ENCODE data around the gene CNIH4. TPM values are rescaled to one million over a fixed set of nuclear protein-coding genes. Genes with fewer than 3 reads are reported as not detected.
"Not testable (repeated sequence)": the region's sequence is repeated elsewhere in the genome, so short reads cannot be mapped to it uniquely, and the experiment has no call there.

CNIH4 gene
- total RNA-seq = 10 to 100 TPM; 48.5 to 53.2 TPM

GRCh38 chr1:224356685-224357625 is at the start of gene CNIH4:
Gene CNIH4, plus strand, starts transcription at chr1:224356879. Its CDS starts 46 bp downstream, at chr1:224356925.
- H3K27ac Mint-ChIP-seq = peak within 1 kb of the TSS; percentile 91
- peak; percentile 92 for DNase-seq
- H3K9me3 Mint-ChIP-seq = no peaks in the 10 kb centered on the region
- peaks cover 42% of the 10 kb centered on the region for H3K4me1 Mint-ChIP-seq
- H3K36me3 Mint-ChIP-seq = peaks cover 14% of the 10 kb centered on the region
- peak within 1 kb of the TSS; percentile 88 for H3K4me3 Mint-ChIP-seq
- H3K27me3 Mint-ChIP-seq = no peaks in the 10 kb centered on the region

DNA sequence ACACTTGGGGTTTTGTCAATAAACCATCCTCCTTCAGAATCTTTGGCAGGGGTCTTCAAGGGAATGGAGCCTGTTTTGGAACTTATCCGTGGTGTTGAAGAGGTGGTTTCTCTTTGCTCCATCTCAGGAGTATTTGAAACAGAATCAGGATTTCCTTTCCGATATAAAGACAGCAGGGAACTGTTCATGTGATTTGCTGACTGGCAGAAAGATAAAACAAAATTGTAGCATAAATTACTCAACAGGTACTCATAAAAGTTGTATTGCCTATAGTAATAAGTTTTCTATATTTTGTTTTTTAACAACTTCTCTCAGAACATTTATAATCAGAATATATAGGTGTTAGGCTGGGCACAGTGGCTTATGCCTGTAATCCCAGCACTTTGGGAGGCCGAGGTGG is 48.6 kb upstream of the CNIH4 start:
- Mint-ChIP-seq H3K36me3 (peaks cover 24% of the 10 kb centered on the region), H3K27ac (no peak overlapping the region), H3K4me3 (no peak overlapping the region), H3K9me3 (no peaks in the 10 kb centered on the region), H3K4me1 (no peaks in the 10 kb centered on the region), H3K27me3 (no peaks in the 10 kb centered on the region)
- no peak for DNase-seq

- H3K36me3 Mint-ChIP-seq = peaks cover 24% of the 10 kb centered on the region
- not testable (repeated sequence) for H3K27ac Mint-ChIP-seq
These were observed 45.2 kb upstream of the CNIH4 start for GRCh38 chr1:224311503-224311902.

GRCh38 chr1:224312025-224312424 is 44.7 kb upstream of the CNIH4 start:
- peaks cover 2% of the 10 kb centered on the region for H3K4me1 Mint-ChIP-seq
- no peaks in the 10 kb centered on the region for H3K9me3 Mint-ChIP-seq
- no peaks in the 10 kb centered on the region for H3K27me3 Mint-ChIP-seq
- H3K27ac Mint-ChIP-seq = no peak overlapping the region
- DNase-seq = no peak
- H3K4me3 Mint-ChIP-seq = no peak overlapping the region
- peaks cover 24% of the 10 kb centered on the region for H3K36me3 Mint-ChIP-seq

More at GRCh38 chr1:224311503-224311902, 45.2 kb upstream of the CNIH4 start:
- not testable (repeated sequence) for H3K4me3 Mint-ChIP-seq, H3K9me3 Mint-ChIP-seq, H3K27me3 Mint-ChIP-seq, H3K4me1 Mint-ChIP-seq, DNase-seq

DNA sequence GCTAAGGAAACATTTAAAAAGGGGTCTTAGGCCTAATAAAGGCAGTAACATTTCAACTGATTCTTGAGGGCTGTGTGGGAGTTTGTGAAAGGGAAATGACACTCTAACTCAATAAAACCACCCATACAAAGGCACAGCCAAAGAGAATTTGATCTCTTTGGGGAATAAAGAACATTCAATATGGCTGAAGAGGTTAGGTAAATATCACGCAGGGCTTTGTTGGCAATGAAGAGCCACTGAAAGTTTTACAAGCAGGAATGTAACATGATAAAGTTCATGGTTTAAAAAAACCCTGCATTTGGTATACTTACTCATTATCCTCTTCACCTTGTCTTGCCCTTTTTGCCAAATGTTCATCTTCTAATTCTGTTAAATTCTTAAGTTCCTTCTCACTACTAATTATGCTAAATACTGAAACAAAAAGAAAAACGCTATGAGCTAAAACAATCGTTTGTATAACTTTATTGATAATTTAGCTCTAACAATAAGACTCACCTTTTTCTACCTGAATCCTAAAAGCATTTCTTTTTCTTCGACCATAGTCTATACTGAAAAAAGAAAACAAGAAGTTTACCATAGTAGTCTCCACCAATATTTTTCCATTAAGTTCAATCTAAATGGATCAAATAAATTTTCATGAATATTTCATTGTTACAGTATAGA is 39.2 kb upstream of the CNIH4 start:
- Mint-ChIP-seq H3K4me3 (no peak overlapping the region), H3K36me3 (peaks cover 9% of the 10 kb centered on the region), H3K27ac (no peak overlapping the region), H3K27me3 (no peaks in the 10 kb centered on the region), H3K4me1 (peaks cover 12% of the 10 kb centered on the region), H3K9me3 (no peaks in the 10 kb centered on the region)
- no peak for DNase-seq

GRCh38 chr1:224321706-224322105 is 35.0 kb upstream of the CNIH4 start:
- H3K27ac Mint-ChIP-seq = no peak overlapping the region
- no peaks in the 10 kb centered on the region for H3K9me3 Mint-ChIP-seq
- H3K4me3 Mint-ChIP-seq = no peak overlapping the region
- H3K4me1 Mint-ChIP-seq = peaks cover 13% of the 10 kb centered on the region
- no peaks in the 10 kb centered on the region for H3K27me3 Mint-ChIP-seq
- peaks cover 3% of the 10 kb centered on the region for H3K36me3 Mint-ChIP-seq
- DNase-seq = no peak

- H3K4me1 Mint-ChIP-seq = peaks cover 24% of the 10 kb centered on the region
These were observed 30.7 kb upstream of the CNIH4 start for GRCh38 chr1:224325959-224326358.

DNA sequence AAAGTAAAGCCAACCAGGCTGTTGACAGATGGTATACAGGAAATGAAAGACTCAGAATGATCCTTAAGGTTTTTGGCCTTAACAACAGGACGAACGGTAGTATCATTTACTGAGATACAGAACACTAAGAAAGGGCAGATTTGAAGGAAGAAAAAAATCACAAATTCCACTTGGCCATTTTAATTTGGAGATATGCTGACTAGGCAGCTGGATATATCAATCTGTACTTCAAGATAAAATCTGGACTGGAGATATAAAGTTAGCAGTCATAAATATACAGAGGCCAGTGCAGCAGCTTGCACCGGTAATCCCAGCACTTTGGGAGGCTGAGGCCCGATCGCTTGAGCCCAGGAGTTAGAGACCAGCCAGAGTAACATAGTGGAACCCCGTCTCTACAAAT is 28.0 kb upstream of the CNIH4 start:
- DNase-seq = no peak

More at GRCh38 chr1:224325959-224326358, 30.7 kb upstream of the CNIH4 start:
- no peak for DNase-seq
- H3K27me3 Mint-ChIP-seq = no peaks in the 10 kb centered on the region
- peaks cover 3% of the 10 kb centered on the region for H3K36me3 Mint-ChIP-seq
- H3K27ac Mint-ChIP-seq = no peak overlapping the region
- H3K4me3 Mint-ChIP-seq = no peak overlapping the region
- H3K9me3 Mint-ChIP-seq = no peaks in the 10 kb centered on the region

DNA sequence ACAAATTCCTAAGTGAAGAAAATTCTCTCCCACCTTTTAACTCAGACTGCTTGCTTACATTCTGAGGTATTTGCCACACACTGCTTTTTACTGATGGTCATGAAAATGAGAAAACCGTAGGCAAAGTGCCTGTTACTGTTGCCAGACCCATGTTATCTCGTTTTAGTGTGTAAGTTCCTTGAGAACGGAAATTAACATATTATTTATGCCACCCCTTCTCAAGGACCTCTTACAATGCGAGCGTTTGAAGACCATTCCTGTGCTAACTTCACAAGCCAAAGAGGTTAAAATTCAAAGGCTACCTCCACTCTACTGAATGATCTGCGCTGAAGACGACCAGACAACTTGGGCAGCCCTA is 27.2 kb upstream of the CNIH4 start:
- DNase-seq = no peak
- Mint-ChIP-seq H3K4me1 (peaks cover 33% of the 10 kb centered on the region), H3K27me3 (no peaks in the 10 kb centered on the region), H3K36me3 (no peaks in the 10 kb centered on the region), H3K4me3 (peak overlapping the region; percentile 96), H3K27ac (peak overlapping the region; percentile 100), H3K9me3 (no peaks in the 10 kb centered on the region)

More for the DNA sequence above, 28.0 kb upstream of the CNIH4 start:
- Mint-ChIP-seq H3K27me3 (no peaks in the 10 kb centered on the region), H3K36me3 (no peaks in the 10 kb centered on the region), H3K4me3 (peak overlapping the region; percentile 72), H3K27ac (peak overlapping the region; percentile 35), H3K9me3 (no peaks in the 10 kb centered on the region), H3K4me1 (peaks cover 28% of the 10 kb centered on the region)

- Mint-ChIP-seq H3K27me3 (no peaks in the 10 kb centered on the region), H3K9me3 (no peaks in the 10 kb centered on the region), H3K27ac (peak within 1 kb of the TSS; percentile 100), H3K4me1 (peaks cover 33% of the 10 kb centered on the region), H3K36me3 (no peaks in the 10 kb centered on the region), H3K4me3 (peak within 1 kb of the TSS; percentile 96)
- DNase-seq = peak; percentile 83
These were observed 26.6 kb upstream of the CNIH4 start, which contains the start of gene NVL for GRCh38 chr1:224329842-224330753. Gene NVL, minus strand, starts transcription at chr1:224330172. Its CDS starts 45 bp downstream, at chr1:224330127.

DNA sequence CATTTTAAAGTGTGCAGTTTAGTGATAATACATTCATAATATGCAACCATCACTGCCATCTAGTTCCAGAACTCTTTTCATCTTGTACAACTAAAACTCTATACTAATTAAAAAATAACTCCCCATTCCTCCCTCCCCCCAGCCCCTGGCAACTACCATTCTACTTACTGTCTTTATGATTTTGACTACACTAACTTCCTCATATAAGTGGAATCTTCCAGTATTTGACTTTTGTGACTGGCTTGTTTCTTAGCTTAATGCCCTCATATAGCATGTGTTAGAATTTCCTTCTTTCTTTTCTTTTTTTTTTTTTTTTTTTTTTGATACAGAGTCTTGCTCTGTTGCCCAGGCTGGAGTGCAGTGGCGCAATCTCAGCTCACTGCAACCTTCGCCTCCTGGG is 25.4 kb upstream of the CNIH4 start:
- no peak overlapping the region for H3K4me3 Mint-ChIP-seq
- H3K9me3 Mint-ChIP-seq = no peaks in the 10 kb centered on the region
- peaks cover 32% of the 10 kb centered on the region for H3K4me1 Mint-ChIP-seq
- H3K27ac Mint-ChIP-seq = no peak overlapping the region
- H3K36me3 Mint-ChIP-seq = no peaks in the 10 kb centered on the region
- DNase-seq = no peak
- no peaks in the 10 kb centered on the region for H3K27me3 Mint-ChIP-seq

- H3K36me3 Mint-ChIP-seq = no peaks in the 10 kb centered on the region
- no peaks in the 10 kb centered on the region for H3K27me3 Mint-ChIP-seq
- H3K9me3 Mint-ChIP-seq = no peaks in the 10 kb centered on the region
- no peak overlapping the region for H3K4me3 Mint-ChIP-seq
- H3K27ac Mint-ChIP-seq = no peak overlapping the region
- peaks cover 32% of the 10 kb centered on the region for H3K4me1 Mint-ChIP-seq
- no peak for DNase-seq
These were observed 24.9 kb upstream of the CNIH4 start for GRCh38 chr1:224331824-224332223.

- H3K4me3 Mint-ChIP-seq = no peak overlapping the region
- H3K9me3 Mint-ChIP-seq = no peaks in the 10 kb centered on the region
- H3K4me1 Mint-ChIP-seq = peaks cover 19% of the 10 kb centered on the region
- no peaks in the 10 kb centered on the region for H3K36me3 Mint-ChIP-seq
- no peaks in the 10 kb centered on the region for H3K27me3 Mint-ChIP-seq
- no peak for DNase-seq
- H3K27ac Mint-ChIP-seq = no peak overlapping the region
These were observed 23.3 kb upstream of the CNIH4 start for GRCh38 chr1:224333309-224333926.

Measured in activated naive CD8-positive, alpha-beta T cell treated with anti-CD3 and anti-CD28 coated beads for 36 hours (primary cell).